ENCODE measurements around the gene TP53AIP1.
"Not testable (repeated sequence)": the region's sequence is repeated elsewhere in the genome, so short reads cannot be mapped to it uniquely, and the experiment has no call there.

The TP53AIP1 gene

DNA sequence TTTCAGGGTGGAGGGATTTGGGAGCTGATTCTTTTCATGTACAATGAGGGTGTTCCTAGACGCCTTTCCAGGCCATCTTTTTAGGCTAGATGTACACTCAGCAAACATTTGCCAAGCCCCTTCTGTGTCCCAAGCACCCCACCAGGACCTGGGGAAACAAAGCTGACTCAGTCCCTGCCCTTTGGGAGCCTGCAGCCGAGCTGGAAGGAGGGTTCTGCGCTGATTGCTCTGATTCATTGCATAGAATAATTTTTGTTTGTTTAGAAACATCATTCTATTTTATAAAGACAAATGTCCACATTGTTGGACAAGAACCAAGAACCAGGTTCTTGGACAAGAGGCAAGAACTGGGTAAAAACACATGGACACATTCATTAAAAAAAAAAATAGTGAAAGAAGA, 16.7 kb downstream of the TP53AIP1 start:
- CTCF ChIA-PET = interaction anchor here (1.2 to 1.4 kb wide), 2 partner anchors 31 to 41 kb away, joined by 3 to 5 read pairs; no protein-coding TSS in a partner anchor

DNA sequence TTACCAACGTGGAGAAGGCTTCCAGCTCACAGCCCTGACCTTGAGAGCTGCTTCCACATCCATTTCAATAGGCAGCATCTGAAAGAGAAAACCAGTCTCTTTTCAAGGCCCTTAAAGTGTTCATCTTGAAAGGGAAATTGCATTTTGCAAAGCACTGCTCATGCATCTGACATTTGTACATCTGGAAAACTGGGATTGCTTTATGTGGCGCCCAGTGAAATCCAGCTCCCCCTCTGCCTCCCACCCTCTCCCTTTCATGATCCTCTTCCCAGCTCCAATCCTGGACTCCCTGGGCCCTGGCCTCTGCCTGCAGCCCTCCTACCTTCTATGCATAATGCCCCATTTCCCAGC, 17.4 kb downstream of the TP53AIP1 start:
- ChIA-PET CTCF (interaction anchor here (1.1 to 1.4 kb wide), 5 partner anchors 9 to 40 kb away, joined by 3 to 5 read pairs (median 4); no protein-coding TSS in a partner anchor), POLR2A (no interaction called here)
- TF ChIP-seq, protein P1, sequence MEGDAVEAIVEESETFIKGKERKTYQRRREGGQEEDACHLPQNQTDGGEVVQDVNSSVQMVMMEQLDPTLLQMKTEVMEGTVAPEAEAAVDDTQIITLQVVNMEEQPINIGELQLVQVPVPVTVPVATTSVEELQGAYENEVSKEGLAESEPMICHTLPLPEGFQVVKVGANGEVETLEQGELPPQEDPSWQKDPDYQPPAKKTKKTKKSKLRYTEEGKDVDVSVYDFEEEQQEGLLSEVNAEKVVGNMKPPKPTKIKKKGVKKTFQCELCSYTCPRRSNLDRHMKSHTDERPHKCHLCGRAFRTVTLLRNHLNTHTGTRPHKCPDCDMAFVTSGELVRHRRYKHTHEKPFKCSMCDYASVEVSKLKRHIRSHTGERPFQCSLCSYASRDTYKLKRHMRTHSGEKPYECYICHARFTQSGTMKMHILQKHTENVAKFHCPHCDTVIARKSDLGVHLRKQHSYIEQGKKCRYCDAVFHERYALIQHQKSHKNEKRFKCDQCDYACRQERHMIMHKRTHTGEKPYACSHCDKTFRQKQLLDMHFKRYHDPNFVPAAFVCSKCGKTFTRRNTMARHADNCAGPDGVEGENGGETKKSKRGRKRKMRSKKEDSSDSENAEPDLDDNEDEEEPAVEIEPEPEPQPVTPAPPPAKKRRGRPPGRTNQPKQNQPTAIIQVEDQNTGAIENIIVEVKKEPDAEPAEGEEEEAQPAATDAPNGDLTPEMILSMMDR (IDR thresholded peaks at IDR 0.05; ENCODE audit: control extremely low read depth, extremely low read depth, low read depth, missing control alignments) = no peak
- no peak for DNase-seq (ENCODE audit: extremely low spot score)

More for the DNA sequence above, 16.7 kb downstream of the TP53AIP1 start:
- POLR2A ChIA-PET = no interaction called here
- DNase-seq (ENCODE audit: extremely low spot score) = no peak
- TF ChIP-seq, protein P1 (IDR thresholded peaks at IDR 0.05; ENCODE audit: control extremely low read depth, extremely low read depth, low read depth, missing control alignments) = no peak

DNA sequence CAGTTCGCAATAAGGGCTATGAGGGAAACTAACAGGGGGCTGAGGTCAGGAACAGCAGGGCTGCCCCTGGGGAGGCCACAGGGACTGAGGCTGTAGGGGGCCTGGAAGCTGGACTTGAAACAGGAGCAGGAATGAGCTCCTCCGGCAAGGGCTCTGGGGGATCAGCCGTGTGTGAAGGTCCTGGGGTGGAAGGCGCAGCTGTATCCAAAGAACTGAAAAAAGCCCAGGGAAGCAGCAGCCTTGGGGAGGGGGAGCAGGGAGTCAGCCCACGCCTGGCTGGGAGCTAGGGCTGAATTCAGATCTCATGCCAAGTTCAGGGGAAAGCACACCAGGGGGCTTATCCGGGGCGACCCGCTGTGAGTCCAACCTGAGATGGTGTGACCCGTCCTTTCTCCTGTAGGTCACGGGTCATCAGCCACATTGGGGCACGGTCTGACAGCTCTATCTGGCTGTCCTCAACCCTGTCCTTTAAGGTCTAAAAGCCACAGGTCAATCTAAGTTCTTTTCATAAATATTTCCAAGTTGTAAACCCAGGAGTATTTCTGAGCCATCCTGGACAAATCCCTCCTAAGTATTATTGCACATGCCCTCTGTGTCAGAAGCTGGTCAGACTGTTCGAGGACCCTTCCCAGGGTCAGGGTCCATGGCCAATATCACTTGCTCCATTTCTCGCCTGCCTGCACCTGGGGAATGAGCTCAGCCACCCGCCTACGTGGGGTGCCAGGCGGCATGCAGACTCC, 18.0 kb downstream of the TP53AIP1 start:
- POLR2A ChIA-PET = no interaction called here
- DNase-seq (ENCODE audit: extremely low spot score) = no peak
- CTCF ChIA-PET = interaction anchor here (1.1 to 1.2 kb wide), 4 partner anchors 9 to 31 kb away, joined by 3 to 4 read pairs (median 4); no protein-coding TSS in a partner anchor
- TF ChIP-seq, protein P1 (IDR thresholded peaks at IDR 0.05; ENCODE audit: control extremely low read depth, extremely low read depth, low read depth, missing control alignments) = no peak

DNA sequence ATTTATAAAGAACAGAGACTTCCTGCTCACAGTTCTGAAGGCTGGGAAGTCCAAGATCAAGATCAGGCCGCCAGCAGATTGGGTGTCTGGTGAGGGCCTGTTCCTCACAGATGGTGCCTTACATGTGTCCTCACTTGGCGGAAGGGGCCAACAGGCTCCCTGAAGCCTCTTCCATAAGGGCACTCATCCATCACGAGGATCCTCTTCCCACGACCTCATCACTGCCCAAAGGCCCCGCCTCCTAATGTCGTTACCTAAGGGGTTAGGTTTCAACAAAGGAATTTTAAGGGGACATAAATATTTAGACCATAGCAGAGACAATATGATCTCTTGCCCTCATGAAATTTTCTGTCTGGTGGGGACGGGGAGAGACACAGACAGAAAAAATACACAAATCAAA, 18.6 kb downstream of the TP53AIP1 start:
- ChIA-PET POLR2A (no interaction called here), CTCF (interaction anchor here (1.1 to 1.2 kb wide), 3 partner anchors 10 to 32 kb away, joined by 3 to 4 read pairs (median 4); no protein-coding TSS in a partner anchor)
- TF ChIP-seq, protein P1 (IDR thresholded peaks at IDR 0.05; ENCODE audit: control extremely low read depth, extremely low read depth, low read depth, missing control alignments) = no peak
- no peak for DNase-seq (ENCODE audit: extremely low spot score)

DNA sequence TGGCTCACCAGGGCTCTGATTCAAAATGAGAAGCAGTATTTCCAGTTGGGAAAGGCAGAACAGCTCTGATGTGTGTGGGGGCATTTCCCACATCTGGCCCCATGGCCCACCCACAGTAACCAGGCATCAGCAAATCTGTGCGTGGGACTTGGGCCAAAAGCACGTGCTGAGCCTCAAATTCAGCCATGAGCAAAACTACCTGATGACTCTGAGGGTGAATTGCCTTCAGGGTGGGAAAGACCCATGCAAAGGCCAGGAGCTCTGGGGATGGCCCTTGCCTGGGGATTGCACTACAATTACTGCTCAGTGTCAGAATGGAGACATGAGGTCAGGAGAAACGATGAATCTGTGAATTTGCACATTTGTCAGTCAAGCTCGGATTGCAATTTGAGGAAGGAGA, 20.9 kb downstream of the TP53AIP1 start:
- TF ChIP-seq, protein P1 (IDR thresholded peaks at IDR 0.05; ENCODE audit: control extremely low read depth, extremely low read depth, low read depth, missing control alignments) = no peak
- CTCF ChIA-PET = interaction anchor here (1.6 kb wide), 1 partner anchor 37 kb away, joined by 5 read pairs; no protein-coding TSS in a partner anchor
- no peak for DNase-seq (ENCODE audit: extremely low spot score)
- POLR2A ChIA-PET = no interaction called here

DNA sequence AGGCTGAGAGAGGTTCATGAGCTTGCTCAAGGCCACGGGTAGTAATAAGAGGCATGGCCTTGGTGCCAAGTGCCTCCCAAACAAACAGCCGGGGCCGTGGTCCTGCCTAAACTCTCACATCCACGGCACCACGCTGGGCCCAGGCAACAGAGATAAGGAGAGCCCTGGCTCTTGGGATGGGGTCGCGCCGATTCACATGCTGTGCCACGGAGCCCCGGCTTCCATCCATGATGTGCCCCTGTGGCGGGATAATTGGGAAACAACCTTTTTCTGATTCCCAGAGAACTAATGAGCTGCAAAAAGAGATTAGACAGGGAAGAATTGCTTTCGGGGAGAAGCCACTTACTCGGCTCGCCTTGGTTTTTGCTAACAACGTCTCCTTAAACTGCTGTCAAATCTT, 22.0 kb downstream of the TP53AIP1 start:
- CTCF ChIA-PET = interaction anchor here (0.9 to 1.4 kb wide), 2 partner anchors 28 to 198 kb away, joined by 3 to 5 read pairs; no protein-coding TSS in a partner anchor
- TF ChIP-seq, protein P1 (IDR thresholded peaks at IDR 0.05; ENCODE audit: control extremely low read depth, extremely low read depth, low read depth, missing control alignments) = no peak
- POLR2A ChIA-PET = no interaction called here
- DNase-seq (ENCODE audit: extremely low spot score) = no peak

DNA sequence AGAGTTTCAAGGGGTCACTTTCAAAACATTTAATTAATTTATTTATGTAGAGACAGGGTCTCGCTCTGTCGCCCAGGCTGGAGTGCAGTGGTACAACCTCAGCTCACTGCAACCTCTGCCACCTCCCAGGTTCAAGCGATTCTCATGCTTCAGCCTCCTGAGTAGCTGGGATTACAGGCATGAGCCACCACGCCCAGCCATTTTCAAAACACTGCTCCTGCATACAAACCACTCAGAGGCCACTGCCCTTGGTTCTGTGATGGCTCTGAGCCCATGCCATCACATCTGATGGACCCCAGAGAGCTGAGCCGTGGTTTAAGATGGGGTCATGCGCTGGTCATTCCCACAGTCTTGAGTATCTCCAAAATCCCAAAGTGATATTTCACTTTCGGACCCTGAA, 23.0 kb downstream of the TP53AIP1 start:
- CTCF ChIA-PET = interaction anchor here (0.6 to 1.4 kb wide), 6 partner anchors 8 to 37 kb away, joined by 3 to 6 read pairs (median 4); no protein-coding TSS in a partner anchor
- DNase-seq (ENCODE audit: extremely low spot score); POLR2A ChIA-PET: not testable (repeated sequence)

Measured in GM10248 (cell line).